WTC11 (cell line): ENCODE data around the gene TFAP2B. TPM values are rescaled to one million over a fixed set of nuclear protein-coding genes. Genes with fewer than 3 reads are reported as not detected.

Experiments
- ATAC-seq: fragments of 200-7000 bp; cut with Tn5 transposase; 2 replicates; pipeline ENCODE4 v1.10.0; 2021; ENCODE audit warnings: mild to moderate bottlenecking, moderate library complexity
- CTCF ChIA-PET: fragments of 300-600 bp; sonication (Branson Sonifier 250); formaldehyde crosslinking; loops from one replicate; lab custom pipeline; 2021; ENCODE audit warnings: antibody characterized with exemption; lab: Charles Lee
- POLR2A ChIA-PET: fragments of 350-600 bp; sonication (Branson Sonifier 250); formaldehyde crosslinking; loops from one replicate; lab custom pipeline; 2021; ENCODE audit warnings: antibody characterized with exemption; lab: Charles Lee
- DNase-seq: peaks from one replicate; pipeline ENCODE4 v3.0.0; 2021; ENCODE audit warnings: low spot score
- H3K27ac Mint-ChIP-seq: 2 replicates; pipeline ENCODE4 v1.8.0; 2021; ENCODE audit warnings: mixed read lengths
- H3K27me3 Mint-ChIP-seq: 2 replicates; pipeline ENCODE4 v1.8.0; 2021; ENCODE audit warnings: low read depth, mild to moderate bottlenecking, moderate library complexity, mixed read lengths
- H3K36me3 Mint-ChIP-seq: 2 replicates; pipeline ENCODE4 v1.8.0; 2021; ENCODE audit warnings: mixed read lengths
- H3K4me1 Mint-ChIP-seq: 2 replicates; pipeline ENCODE4 v1.8.0; 2022; ENCODE audit warnings: mixed read lengths
- H3K4me3 Mint-ChIP-seq: 2 replicates; pipeline ENCODE4 v1.8.0; 2021; ENCODE audit warnings: mild to moderate bottlenecking, moderate library complexity, mixed read lengths
- H3K9me3 Mint-ChIP-seq: 2 replicates; pipeline ENCODE4 v1.8.0; 2021; ENCODE audit warnings: mixed read lengths
- ATF1 ChIP-seq: sonication (generic); formaldehyde crosslinking; IDR thresholded peaks from 2 replicates; pipeline ENCODE4 v1.8.1; 2023; ENCODE audit warnings: mild to moderate bottlenecking, moderate library complexity, missing genetic modification reagents
- ATF3 ChIP-seq: sonication (generic); formaldehyde crosslinking; conservative IDR thresholded peaks from 2 replicates; pipeline ENCODE4 v1.8.1; 2022; ENCODE audit warnings: mild to moderate bottlenecking, missing genetic modification reagents
- CDX4 ChIP-seq: fragments of 250-450 bp; sonication (Bioruptor Pico); IDR thresholded peaks from 2 replicates; pipeline ENCODE4 v1.9.0; 2021; ENCODE audit warnings: moderate library complexity, mild to moderate bottlenecking, inconsistent platforms, borderline replicate concordance
- E2F4 ChIP-seq: sonication (generic); formaldehyde crosslinking; IDR thresholded peaks from 2 replicates; pipeline ENCODE4 v1.8.1; 2022; ENCODE audit warnings: low read depth, mild to moderate bottlenecking, moderate library complexity, missing genetic modification reagents, borderline replicate concordance
- ETV6 ChIP-seq: sonication (generic); formaldehyde crosslinking; IDR thresholded peaks from 2 replicates; pipeline ENCODE4 v1.8.1; 2022; ENCODE audit warnings: mild to moderate bottlenecking, missing genetic modification reagents
- FOXJ3 ChIP-seq: sonication (generic); formaldehyde crosslinking; IDR thresholded peaks from 2 replicates; pipeline ENCODE4 v1.9.0; 2021; ENCODE audit warnings: missing genetic modification reagents, mild to moderate bottlenecking, borderline replicate concordance
- IRF2 ChIP-seq: sonication (generic); formaldehyde crosslinking; IDR thresholded peaks from 2 replicates; pipeline ENCODE4 v1.8.0; 2022; ENCODE audit warnings: low read depth, missing genetic modification reagents, borderline replicate concordance
- JAZF1 ChIP-seq: fragments of 250-450 bp; sonication (Bioruptor Pico); IDR thresholded peaks from 2 replicates; pipeline ENCODE4 v1.9.0; 2021; ENCODE audit warnings: moderate library complexity, mild to moderate bottlenecking, inconsistent platforms
- JUN ChIP-seq: sonication (generic); formaldehyde crosslinking; IDR thresholded peaks from 2 replicates; pipeline ENCODE4 v1.8.0; 2023; ENCODE audit warnings: mild to moderate bottlenecking, missing genetic modification reagents
- KAT7 ChIP-seq: sonication (generic); formaldehyde crosslinking; IDR thresholded peaks from 2 replicates; pipeline ENCODE4 v1.8.1; 2023; ENCODE audit warnings: missing genetic modification reagents, mild to moderate bottlenecking, borderline replicate concordance
- MLX ChIP-seq: sonication (generic); formaldehyde crosslinking; IDR thresholded peaks from 2 replicates; pipeline ENCODE4 v1.8.1; 2023; ENCODE audit warnings: mild to moderate bottlenecking, missing genetic modification reagents, moderate library complexity
- NR2C2 ChIP-seq: sonication (generic); formaldehyde crosslinking; IDR thresholded peaks from 2 replicates; pipeline ENCODE4 v1.8.0; 2022; ENCODE audit warnings: mild to moderate bottlenecking, missing genetic modification reagents
- OVOL2 ChIP-seq: fragments of 250-450 bp; sonication (Bioruptor Pico); IDR thresholded peaks from 2 replicates; pipeline ENCODE4 v1.9.0; 2021; ENCODE audit warnings: mild to moderate bottlenecking, borderline replicate concordance
- SMAD3 ChIP-seq: sonication (generic); formaldehyde crosslinking; IDR thresholded peaks from 2 replicates; pipeline ENCODE4 v1.8.0; 2022; ENCODE audit warnings: missing genetic modification reagents, mild to moderate bottlenecking, borderline replicate concordance
- TEAD1 ChIP-seq: sonication (generic); formaldehyde crosslinking; IDR thresholded peaks from 2 replicates; pipeline ENCODE4 v1.8.0; 2022; ENCODE audit warnings: mild to moderate bottlenecking, missing genetic modification reagents
- TP53 ChIP-seq: sonication (generic); formaldehyde crosslinking; IDR thresholded peaks from 2 replicates; pipeline ENCODE4 v1.8.1; 2023; ENCODE audit warnings: mild to moderate bottlenecking, missing genetic modification reagents
- ZMAT4 ChIP-seq: fragments of 250-450 bp; sonication (Bioruptor Pico); IDR thresholded peaks from 2 replicates; pipeline ENCODE4 v1.9.0; 2021; ENCODE audit warnings: mild to moderate bottlenecking
- ZNF263 ChIP-seq: sonication (generic); formaldehyde crosslinking; IDR thresholded peaks from 2 replicates; pipeline ENCODE4 v1.8.1; 2022; ENCODE audit warnings: low read depth, mild to moderate bottlenecking, moderate library complexity, missing genetic modification reagents
- ZNF423 ChIP-seq: fragments of 250-450 bp; sonication (Bioruptor Pico); IDR thresholded peaks from 2 replicates; pipeline ENCODE4 v2.1.2; 2022; ENCODE audit warnings: mild to moderate bottlenecking, moderate library complexity
- total RNA-seq: library from RNA; stranded (reverse); gene quantifications from 3 replicates; pipeline ENCODE4 v1.2.3, GENCODE V29; 2021
- TF ChIP-seq, protein P1 (sequence below): sonication (generic); formaldehyde crosslinking; IDR thresholded peaks from 2 replicates; pipeline ENCODE4 v1.8.1; 2022; ENCODE audit warnings: mild to moderate bottlenecking, moderate library complexity, missing genetic modification reagents
- TF ChIP-seq, protein P2 (sequence below): sonication (generic); formaldehyde crosslinking; IDR thresholded peaks from 2 replicates; pipeline ENCODE4 v1.8.0; 2023; ENCODE audit warnings: missing genetic modification reagents
- TF ChIP-seq, protein P3 (sequence below): fragments of 250-450 bp; sonication (Bioruptor Pico); IDR thresholded peaks from 2 replicates; pipeline ENCODE4 v1.9.0; 2021; ENCODE audit warnings: mild to moderate bottlenecking, borderline replicate concordance
- TF ChIP-seq, protein P4 (sequence below): sonication (generic); formaldehyde crosslinking; IDR thresholded peaks from 2 replicates; pipeline ENCODE4 v1.8.0; 2023; ENCODE audit warnings: missing genetic modification reagents, mild to moderate bottlenecking, borderline replicate concordance

TFAP2B gene
- total RNA-seq, 1 experiment from 2014 or later: not detected

DNA sequence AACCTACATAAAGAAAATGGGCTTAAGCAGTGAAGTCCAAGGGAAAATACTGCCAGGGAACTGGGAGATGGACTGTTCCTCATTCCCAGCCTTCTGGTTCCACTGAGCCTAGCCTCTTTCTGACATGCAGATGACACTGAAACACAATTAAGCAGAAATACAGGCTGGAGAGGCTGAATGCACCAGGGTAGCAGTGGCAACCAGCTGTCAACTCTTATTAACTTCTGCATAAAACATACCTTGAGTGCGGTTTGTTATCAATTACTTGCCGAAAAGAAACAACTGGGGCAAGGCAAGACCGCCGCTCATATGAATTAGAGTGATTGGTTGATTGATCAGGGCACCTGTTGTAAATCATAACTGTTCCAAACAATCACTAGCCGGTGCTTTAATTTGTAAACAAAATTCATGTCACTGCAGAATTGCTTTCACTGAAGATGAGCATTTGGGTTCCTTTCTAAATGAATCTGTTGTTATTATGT, 16.3 kb downstream of the TFAP2B start:
- no peak for DNase-seq
- Mint-ChIP-seq H3K27me3 (peaks cover 99% of the 10 kb centered on the region), H3K9me3 (no peaks in the 10 kb centered on the region), H3K36me3 (no peaks in the 10 kb centered on the region), H3K27ac (no peak overlapping the region)
- CTCF ChIA-PET: no interaction called here
- TF ChIP-seq FOXJ3 (CRISPR knock-in tag) (no peak), IRF2 (CRISPR knock-in tag) (no peak), MLX (no peak), JUN (CRISPR knock-in tag) (no peak), ETV6 (CRISPR knock-in tag) (no peak), E2F4 (no peak), TP53 (CRISPR knock-in tag) (no peak), CDX4 (no peak), OVOL2 (CRISPR knock-in tag) (no peak), NR2C2 (no peak), KAT7 (CRISPR knock-in tag) (no peak), ZNF423 (CRISPR knock-in tag) (no peak)
- TF ChIP-seq, protein P1, sequence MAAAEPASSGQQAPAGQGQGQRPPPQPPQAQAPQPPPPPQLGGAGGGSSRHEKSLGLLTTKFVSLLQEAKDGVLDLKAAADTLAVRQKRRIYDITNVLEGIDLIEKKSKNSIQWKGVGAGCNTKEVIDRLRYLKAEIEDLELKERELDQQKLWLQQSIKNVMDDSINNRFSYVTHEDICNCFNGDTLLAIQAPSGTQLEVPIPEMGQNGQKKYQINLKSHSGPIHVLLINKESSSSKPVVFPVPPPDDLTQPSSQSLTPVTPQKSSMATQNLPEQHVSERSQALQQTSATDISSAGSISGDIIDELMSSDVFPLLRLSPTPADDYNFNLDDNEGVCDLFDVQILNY: no peak
- TF ChIP-seq, protein P2, sequence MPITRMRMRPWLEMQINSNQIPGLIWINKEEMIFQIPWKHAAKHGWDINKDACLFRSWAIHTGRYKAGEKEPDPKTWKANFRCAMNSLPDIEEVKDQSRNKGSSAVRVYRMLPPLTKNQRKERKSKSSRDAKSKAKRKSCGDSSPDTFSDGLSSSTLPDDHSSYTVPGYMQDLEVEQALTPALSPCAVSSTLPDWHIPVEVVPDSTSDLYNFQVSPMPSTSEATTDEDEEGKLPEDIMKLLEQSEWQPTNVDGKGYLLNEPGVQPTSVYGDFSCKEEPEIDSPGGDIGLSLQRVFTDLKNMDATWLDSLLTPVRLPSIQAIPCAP (CRISPR knock-in tag): no peak
- TF ChIP-seq, all 79 proteins: peak for 0
- H3K4me1 Mint-ChIP-seq: peaks cover 50% of the 10 kb centered on the region
- ATAC-seq: no peak
- POLR2A ChIA-PET: no interaction called here
- no peak overlapping the region for H3K4me3 Mint-ChIP-seq

- CTCF ChIA-PET: no interaction called here
- peaks cover 99% of the 10 kb centered on the region for H3K27me3 Mint-ChIP-seq
- no peak for DNase-seq
- peaks cover 54% of the 10 kb centered on the region for H3K4me1 Mint-ChIP-seq
- no peaks in the 10 kb centered on the region for H3K9me3 Mint-ChIP-seq
- H3K36me3 Mint-ChIP-seq: no peaks in the 10 kb centered on the region
- H3K4me3 Mint-ChIP-seq: peak overlapping the region; percentile 27; the same call in 1 of the 2 replicates
- H3K27ac Mint-ChIP-seq: no peak overlapping the region
- no peak for ATAC-seq
- POLR2A ChIA-PET: no interaction called here
- no peak for TF ChIP-seq SMAD3 (CRISPR knock-in tag)
- TF ChIP-seq ATF3 (CRISPR knock-in tag): no peak
- no peak for TF ChIP-seq ZNF263 (CRISPR knock-in tag)
- TF ChIP-seq IRF2 (CRISPR knock-in tag): no peak
- no peak for TF ChIP-seq ZMAT4 (CRISPR knock-in tag)
- TF ChIP-seq TEAD1 (CRISPR knock-in tag): no peak
- TF ChIP-seq, protein P3, sequence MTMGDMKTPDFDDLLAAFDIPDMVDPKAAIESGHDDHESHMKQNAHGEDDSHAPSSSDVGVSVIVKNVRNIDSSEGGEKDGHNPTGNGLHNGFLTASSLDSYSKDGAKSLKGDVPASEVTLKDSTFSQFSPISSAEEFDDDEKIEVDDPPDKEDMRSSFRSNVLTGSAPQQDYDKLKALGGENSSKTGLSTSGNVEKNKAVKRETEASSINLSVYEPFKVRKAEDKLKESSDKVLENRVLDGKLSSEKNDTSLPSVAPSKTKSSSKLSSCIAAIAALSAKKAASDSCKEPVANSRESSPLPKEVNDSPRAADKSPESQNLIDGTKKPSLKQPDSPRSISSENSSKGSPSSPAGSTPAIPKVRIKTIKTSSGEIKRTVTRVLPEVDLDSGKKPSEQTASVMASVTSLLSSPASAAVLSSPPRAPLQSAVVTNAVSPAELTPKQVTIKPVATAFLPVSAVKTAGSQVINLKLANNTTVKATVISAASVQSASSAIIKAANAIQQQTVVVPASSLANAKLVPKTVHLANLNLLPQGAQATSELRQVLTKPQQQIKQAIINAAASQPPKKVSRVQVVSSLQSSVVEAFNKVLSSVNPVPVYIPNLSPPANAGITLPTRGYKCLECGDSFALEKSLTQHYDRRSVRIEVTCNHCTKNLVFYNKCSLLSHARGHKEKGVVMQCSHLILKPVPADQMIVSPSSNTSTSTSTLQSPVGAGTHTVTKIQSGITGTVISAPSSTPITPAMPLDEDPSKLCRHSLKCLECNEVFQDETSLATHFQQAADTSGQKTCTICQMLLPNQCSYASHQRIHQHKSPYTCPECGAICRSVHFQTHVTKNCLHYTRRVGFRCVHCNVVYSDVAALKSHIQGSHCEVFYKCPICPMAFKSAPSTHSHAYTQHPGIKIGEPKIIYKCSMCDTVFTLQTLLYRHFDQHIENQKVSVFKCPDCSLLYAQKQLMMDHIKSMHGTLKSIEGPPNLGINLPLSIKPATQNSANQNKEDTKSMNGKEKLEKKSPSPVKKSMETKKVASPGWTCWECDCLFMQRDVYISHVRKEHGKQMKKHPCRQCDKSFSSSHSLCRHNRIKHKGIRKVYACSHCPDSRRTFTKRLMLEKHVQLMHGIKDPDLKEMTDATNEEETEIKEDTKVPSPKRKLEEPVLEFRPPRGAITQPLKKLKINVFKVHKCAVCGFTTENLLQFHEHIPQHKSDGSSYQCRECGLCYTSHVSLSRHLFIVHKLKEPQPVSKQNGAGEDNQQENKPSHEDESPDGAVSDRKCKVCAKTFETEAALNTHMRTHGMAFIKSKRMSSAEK (CRISPR knock-in tag): no peak
- TF ChIP-seq ATF1: no peak
- TF ChIP-seq, protein P4, sequence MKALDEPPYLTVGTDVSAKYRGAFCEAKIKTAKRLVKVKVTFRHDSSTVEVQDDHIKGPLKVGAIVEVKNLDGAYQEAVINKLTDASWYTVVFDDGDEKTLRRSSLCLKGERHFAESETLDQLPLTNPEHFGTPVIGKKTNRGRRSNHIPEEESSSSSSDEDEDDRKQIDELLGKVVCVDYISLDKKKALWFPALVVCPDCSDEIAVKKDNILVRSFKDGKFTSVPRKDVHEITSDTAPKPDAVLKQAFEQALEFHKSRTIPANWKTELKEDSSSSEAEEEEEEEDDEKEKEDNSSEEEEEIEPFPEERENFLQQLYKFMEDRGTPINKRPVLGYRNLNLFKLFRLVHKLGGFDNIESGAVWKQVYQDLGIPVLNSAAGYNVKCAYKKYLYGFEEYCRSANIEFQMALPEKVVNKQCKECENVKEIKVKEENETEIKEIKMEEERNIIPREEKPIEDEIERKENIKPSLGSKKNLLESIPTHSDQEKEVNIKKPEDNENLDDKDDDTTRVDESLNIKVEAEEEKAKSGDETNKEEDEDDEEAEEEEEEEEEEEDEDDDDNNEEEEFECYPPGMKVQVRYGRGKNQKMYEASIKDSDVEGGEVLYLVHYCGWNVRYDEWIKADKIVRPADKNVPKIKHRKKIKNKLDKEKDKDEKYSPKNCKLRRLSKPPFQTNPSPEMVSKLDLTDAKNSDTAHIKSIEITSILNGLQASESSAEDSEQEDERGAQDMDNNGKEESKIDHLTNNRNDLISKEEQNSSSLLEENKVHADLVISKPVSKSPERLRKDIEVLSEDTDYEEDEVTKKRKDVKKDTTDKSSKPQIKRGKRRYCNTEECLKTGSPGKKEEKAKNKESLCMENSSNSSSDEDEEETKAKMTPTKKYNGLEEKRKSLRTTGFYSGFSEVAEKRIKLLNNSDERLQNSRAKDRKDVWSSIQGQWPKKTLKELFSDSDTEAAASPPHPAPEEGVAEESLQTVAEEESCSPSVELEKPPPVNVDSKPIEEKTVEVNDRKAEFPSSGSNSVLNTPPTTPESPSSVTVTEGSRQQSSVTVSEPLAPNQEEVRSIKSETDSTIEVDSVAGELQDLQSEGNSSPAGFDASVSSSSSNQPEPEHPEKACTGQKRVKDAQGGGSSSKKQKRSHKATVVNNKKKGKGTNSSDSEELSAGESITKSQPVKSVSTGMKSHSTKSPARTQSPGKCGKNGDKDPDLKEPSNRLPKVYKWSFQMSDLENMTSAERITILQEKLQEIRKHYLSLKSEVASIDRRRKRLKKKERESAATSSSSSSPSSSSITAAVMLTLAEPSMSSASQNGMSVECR (CRISPR knock-in tag): no peak
- no peak for TF ChIP-seq JAZF1 (CRISPR knock-in tag)
These were observed 17.6 kb downstream of the TFAP2B start for GRCh38 chr6:50836231-50836630.
